DMS79 (cell line): ENCODE measurements around the gene PDGFC.
A peak's percentile ranks its signal among the peaks of the same experiment; 100 is the strongest.

Experiments
- DNase-seq: peaks from one replicate; lab custom pipeline; 2025; lab: John Stamatoyannopoulos, UW

PDGFC gene

DNA sequence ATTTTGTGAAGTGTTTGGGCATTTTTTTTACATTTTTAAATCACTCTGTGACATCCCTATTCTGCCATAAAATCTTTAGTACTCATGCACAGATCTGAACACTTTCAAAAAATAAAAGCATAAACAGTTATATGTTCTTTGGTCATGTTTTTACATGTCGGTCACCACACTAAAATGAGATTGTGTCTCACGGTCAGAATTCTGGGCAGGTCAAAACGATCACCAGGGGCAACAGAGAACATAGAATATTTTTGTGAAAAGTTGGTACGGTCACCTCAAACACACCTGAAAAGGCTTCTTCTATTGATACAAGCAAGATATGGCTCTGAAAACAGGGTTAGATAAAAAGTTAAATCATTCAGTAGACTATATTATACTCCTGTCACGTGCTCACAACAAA lies 189.1 kb downstream of the PDGFC start:
- DNase-seq, result no peak

DNA sequence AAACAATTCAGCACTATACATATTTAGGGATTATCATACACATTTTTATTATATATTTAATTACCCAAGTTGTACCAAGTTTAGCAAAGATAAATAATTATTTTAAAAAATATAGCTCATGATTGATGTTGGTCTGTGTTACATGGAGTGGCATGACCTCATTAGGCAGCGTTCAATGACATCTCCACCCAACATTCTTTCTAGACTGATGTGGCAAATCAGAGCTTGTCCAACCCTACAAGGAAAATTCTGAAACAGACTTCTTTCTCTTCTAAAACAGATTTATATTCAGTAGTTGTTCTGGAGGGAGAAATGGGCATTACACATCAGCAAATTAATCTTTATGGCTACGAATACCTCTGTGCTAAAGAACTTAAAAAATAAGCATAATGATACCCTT lies 189.7 kb downstream of the PDGFC start:
- no peak for DNase-seq

DNA sequence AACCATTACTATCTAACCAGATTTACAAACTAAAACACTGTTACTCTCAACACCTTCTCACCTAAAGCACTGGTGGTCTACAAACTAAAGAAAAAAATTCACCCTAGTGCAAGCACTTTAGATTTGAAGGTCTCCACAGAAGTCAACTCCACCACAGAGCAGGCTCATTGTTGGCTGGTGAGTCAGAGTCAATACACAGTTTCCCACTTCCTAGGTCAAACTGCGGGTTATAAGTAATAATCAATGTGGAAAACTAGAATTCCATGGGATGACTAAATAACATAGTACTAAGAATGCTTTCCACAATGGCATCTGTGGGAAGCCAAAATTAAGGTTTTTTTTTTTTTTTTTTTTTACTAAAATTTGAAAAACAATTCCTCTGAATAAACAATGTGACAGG lies 191.8 kb downstream of the PDGFC start:
- DNase-seq, result no peak

DNA sequence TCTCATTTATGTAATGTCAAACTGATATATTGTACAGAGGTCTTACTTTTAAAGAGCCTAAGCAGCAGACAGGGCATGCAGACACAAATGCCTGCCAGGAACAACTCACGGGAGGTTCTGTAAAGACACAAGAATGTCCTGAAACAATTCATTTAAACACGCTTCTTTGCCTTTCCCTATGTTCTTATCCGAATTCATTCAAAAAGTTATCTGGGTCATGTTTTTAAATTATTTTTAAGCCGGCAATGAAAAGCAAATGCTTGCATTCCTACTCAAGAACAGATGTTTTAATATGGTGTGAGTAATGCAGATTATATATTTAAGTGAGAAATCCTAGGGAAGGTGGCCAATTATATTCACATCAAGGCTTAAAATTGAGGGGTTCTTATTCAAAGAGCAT lies 192.6 kb downstream of the PDGFC start:
- DNase-seq, result no peak

DNA sequence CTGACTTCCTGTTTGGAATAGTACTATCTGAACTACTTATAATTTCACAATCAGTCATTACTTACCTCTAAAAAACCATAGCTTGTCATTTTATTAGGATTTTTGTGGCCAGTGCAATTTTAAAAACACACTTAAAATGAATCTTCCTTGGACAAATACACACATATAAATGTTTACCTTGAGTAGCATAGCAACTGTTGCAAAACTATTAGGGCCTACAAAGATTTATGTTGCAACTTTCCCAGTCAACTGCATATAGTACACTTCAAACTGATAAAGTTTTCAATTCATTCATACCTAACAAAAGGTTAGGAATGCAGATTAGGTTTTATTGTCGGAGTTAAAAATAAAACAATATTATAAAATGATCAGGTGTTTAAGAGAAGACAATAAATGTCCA lies 193.0 kb downstream of the PDGFC start:
- DNase-seq, result no peak

DNA sequence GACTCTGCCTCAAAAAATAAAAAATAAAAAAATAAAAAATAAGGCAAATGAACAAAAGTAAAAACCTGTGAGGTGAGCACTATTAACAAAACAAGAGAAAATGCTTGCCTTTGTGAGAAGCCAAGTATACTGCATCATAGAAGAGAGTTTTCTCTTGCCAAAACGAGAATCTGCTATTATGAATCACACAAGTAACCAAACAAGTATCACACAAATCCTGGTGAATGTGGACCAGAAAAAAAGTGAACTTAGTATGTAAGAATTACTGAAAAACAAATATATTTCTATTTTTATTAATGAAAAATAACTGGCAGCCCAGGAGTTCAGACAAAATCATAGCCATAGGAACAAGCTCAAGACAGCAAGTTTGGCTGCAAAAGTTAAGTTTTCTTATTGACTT lies 193.5 kb downstream of the PDGFC start:
- DNase-seq, result no peak

DNA sequence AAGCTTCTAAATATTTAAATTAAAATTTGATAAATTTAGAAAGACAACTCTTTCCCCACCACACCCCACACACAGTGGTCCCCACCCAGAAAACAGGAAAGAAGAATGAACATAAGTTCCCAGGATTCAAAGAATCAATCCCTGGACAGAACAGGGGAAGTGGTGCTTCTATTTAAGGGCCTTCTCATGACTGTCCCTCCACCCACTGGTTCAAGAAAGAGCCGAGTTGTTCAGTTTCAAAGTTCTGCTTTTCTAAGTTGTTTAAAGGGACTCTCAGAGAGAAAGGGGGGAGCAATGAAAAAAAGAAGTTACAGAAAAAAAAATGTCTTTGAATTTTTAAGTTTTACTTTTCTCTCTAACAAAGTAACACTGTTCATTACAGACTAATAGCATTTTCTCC lies 195.8 kb downstream of the PDGFC start:
- no peak for DNase-seq

DNA sequence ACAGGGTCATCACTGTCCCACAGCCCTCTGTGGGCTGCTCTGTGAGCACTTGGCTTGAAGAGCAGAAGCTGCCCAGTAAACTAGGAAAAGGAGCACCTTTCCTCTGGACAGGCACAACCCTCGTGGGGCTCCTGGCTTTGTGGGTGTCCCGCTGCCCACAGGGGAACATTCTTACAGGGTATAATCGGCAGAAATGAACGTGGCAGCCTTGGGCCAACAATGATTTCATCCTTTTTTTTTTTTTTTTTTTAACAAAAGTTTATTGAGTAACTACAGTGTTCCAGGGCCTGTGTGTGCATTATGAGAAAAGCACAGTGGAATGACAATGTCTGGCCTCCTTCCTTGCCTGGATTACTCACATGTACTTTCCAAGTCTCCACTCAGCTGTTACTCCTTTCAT lies 197.2 kb downstream of the PDGFC start:
- DNase-seq, result no peak

DNA sequence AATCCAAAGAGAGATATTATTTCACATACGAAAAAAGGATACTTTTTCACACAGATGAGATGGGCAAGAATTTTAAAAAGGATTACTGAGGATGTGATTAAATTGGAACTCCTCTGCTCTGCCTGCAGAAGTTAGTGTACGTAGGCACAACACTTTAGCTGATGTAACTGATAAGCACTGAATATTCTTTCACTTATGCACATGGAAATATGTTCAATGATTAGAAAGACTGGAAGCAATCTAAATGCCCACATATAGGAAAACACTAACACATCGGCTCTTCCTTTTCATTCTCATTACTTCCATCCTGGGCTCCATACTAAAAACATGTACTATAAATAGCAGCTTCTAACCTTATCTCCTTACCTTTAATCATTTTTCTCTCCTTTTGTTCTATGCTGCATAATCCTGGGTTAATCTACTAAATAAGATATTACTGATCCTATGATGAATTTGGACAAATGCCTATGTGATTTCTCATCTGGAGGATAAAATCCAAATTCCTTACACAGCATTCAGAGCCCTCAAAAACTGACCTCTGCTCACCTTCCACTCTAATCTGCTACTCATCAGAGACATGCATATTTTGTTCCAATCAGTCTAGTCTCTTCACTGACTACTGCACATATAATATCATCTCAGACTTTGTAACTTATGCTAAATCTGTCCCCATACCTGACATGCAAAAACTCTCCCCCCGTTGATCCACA lies 197.8 kb downstream of the PDGFC start:
- DNase-seq, result no peak

DNA sequence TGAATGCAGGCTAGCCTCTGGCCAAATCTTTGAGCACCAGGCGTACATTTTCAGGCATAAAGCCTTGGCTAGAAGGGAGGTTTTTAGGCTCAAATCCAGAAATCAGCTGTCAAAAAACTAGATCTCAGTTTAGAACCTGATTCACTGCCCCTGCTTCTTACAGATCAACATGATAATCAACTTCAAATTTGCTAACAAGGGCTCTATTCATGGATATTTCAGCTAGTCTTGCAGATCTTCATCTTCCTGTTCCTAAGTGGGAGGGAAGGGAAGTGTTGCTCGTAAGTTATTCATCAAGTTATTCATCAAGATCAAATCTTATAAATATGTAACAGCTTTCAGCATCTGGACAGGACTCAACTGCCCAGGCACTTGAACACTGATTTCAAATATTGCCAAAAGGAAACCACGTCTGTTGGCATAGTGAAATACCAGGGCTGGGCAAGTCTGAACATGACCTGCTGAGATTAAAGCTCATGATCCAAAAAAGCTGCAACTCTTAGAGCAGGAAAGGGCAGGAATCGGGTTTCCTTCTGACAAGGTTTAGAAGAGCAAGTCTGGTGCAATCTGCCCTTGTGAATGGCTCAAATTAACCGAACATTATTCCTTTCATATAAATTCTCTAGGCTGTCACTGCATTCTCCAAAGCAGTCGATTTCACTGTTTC lies 200.3 kb downstream of the PDGFC start:
- DNase-seq, result peak; percentile 80

DNA sequence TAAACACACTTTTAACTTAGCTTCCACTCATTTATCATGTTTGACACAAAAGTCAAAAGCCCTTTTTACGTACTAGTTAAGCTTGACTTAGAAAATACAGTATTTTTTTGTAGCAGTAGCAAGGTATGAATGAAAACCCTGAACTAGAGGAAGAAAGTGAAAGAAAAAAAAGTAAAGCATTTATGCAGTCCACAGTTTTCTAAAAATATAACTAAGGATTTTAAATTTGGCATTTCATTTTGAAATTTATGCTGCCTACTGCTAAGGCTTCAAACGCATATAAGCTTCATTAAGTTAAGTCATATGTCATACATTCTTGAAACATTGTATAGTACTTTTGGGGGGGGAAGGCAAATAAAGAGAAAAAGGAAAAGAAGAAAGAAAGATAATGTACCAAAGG lies 201.5 kb downstream of the PDGFC start:
- no peak for DNase-seq

DNA sequence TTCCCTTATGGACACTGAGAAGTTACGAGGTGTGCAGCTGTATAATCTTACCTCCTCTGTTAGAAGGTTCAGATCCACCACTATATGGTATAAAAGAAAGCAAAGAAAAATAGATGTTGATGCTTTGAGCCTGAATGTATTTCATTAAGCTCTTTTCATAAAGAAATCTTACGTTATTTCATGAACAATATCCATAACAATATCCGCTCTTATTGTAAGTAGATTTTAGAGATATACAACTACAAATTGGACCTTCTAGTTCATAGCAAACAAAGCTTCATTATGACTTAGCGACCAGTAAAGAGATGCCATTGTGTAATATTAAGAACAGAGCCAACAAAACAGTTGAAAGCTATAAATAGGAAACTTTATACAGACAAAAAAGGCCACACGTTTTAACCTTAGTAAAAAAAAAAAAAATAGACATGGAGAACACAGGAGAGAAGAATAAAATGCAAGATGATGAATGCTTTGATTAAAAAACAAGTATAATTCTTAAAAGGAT lies 203.6 kb downstream of the PDGFC start:
- DNase-seq, result no peak

DNA sequence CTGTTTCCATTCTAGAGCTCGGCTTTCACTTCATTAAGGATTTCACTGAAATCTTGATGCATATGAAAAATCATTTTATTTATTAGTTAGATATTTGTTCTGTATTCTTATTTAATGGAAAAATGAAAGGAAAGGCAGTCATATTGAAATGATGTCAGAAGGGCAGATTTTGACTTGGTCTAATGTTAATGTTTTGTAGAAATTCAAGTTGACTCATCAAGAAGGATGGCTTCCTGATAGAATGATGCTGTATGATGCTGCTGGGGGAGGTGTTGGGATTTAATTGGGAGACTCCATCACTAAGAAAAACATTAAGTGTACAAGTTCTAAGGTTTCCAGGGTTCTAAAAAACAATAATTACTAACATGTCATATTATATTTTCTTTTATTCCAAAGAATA lies 204.8 kb downstream of the PDGFC start:
- no peak for DNase-seq

DNA sequence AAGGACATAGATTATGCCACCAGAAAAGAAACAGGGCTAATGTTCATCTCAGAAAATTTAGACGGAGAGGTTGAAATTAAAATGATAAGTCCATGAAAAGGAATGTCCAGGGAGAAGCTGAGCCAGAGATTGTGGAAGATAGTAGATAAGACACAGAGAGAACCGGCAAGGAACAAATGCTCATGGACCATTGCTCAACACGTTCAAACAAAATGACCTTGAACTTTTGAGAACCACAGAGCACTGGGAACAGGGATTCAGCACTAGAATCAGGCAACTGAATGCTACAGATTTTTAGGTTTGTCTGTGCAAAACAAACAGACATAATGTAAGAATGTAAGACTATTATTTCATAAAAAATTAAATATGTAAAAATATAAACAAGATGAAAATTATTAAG lies 206.3 kb downstream of the PDGFC start:
- no peak for DNase-seq

DNA sequence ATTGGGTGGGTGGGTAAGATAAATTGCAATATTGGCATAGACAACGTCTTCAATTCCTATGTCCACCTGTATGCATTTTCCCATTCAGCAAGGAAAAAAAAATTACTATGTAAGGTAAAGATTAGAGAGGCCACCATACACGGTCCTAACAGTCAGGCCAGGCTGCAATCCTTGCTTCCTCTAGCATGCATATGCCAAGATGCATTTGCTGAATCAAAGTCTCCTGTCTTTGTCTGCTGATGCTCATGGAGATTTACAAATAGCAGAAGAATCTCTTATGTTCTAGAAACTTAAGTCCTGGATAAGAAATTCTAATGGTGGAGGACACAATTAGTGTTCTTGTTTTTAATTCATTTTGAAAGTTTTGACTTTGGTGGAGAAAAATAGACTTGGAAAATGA lies 206.8 kb downstream of the PDGFC start:
- no peak for DNase-seq

DNA sequence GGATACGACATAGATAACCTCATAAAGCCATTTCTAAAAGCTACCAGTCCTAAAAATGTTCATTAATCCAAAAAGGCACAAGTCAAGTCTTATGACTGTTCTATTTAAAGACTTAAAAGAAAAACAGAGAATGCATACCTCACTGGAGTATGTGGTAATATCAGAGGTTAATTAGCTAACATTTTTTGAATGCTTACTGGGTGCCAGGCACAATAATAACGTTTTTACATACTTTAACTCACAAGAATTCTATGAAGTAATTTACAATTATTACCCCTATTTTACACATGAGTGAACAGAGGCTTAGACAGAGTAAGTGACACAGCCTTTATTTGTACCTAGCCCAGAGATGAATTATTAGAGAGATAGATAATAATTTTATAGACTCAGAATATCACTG lies 207.5 kb downstream of the PDGFC start:
- no peak for DNase-seq

DNA sequence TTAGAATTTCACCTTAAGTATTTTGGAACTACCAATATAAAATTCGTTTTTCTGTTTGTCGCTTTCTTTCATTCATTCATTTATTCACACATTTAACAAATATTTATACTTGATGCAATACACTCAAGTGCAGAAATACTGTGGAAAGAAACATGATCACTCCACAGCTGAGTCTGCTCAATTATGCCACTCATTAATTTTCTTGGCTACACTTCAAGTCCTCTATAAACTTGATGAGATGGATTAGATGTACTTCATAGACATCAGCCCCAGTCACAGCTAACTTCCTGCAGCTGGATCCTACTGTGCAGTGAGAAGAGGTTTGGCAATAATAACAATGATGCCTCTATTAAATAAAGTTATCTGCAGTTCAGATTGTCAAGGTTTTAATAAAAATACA lies 208.1 kb downstream of the PDGFC start:
- DNase-seq, result peak; percentile 79

DNA sequence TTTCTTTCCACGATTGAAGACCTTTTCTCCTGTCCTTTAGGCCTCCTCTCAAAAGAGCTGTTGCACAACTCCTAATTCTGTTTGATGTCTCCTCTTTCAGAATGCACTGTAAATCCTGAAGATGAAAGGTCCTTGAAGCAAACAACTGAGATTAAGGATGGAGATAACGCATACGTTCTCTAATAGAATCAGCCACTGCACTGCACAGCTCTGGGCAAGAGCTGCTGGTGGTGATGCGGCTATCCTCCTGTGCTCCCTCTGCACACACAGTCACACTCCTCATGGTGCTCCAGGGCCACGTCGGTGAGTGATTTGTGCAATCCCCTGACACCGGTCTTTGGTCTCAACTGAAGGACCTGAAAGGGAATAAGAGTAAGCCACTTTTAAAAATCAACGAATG lies 208.7 kb downstream of the PDGFC start:
- peak; percentile 61 for DNase-seq

DNA sequence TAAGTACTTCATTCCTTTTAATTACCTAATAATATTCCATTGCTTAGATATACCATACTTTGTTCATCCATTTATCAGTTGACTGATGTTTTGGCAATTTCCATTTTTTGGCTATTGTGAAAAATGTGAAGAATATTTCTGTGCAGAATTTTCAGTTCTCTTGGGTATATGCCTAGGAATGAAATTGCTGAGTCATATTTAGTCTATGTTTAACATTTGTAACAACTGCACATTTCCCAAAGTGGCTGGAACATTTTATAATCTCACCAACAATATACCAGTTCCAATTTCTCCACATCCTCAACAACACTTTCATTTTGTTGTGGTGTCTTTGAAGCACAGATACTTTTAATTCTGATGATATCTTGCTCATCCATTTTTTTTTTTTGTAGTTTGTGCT lies 215.5 kb downstream of the PDGFC start:
- no peak for DNase-seq

DNA sequence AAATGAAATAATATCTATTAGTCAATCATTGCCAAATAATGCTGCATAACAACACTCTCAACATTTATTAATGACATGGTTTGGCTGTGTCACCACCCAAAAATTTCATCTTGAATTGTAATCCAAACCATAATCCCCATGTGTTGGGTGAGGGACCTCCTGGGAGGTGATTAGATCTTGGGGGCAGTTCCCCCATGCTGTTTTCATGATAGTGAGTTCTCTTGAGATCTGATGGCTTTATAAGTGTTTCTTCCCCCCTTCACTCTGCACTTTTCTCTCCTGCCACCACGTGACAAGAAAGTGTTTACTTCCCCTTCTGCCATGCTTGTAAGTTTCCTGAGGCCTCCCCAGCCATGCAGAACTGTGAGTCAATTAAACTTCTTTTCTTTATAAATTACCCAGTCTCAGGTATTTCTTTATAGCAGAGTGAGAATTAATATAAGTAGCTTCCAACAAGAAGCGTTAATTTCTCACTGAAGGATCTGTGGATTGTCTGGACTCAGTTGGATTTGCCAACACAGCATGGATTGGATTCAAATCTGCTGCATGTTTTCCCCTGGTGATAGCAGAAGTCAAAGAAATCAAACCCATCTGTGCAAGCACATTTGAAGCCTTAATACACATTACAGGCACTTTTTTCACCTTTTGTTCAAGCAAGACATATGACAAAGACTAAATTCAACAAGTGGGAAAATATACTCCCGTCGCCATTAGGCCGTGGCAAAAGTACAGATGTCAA lies 216.6 kb downstream of the PDGFC start:
- no peak for DNase-seq

DNA sequence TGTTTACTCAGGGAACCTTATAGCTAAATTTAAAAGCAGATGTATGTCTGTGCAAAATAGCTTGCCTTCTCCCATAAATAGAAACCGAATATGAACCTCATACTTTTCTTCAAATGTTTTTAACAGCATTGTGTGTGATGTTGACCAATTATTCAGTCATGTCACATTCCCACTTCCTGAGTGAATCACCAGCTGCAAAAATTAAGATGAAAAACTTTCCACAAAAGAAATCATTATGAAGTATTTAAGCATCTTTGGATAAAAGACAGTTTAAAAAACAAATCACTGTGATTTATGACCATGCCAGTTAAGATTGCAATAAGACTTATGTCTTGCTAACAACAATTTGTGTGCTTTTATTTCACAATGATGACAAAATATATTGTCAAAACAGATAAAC lies 220.1 kb downstream of the PDGFC start:
- no peak for DNase-seq

DNA sequence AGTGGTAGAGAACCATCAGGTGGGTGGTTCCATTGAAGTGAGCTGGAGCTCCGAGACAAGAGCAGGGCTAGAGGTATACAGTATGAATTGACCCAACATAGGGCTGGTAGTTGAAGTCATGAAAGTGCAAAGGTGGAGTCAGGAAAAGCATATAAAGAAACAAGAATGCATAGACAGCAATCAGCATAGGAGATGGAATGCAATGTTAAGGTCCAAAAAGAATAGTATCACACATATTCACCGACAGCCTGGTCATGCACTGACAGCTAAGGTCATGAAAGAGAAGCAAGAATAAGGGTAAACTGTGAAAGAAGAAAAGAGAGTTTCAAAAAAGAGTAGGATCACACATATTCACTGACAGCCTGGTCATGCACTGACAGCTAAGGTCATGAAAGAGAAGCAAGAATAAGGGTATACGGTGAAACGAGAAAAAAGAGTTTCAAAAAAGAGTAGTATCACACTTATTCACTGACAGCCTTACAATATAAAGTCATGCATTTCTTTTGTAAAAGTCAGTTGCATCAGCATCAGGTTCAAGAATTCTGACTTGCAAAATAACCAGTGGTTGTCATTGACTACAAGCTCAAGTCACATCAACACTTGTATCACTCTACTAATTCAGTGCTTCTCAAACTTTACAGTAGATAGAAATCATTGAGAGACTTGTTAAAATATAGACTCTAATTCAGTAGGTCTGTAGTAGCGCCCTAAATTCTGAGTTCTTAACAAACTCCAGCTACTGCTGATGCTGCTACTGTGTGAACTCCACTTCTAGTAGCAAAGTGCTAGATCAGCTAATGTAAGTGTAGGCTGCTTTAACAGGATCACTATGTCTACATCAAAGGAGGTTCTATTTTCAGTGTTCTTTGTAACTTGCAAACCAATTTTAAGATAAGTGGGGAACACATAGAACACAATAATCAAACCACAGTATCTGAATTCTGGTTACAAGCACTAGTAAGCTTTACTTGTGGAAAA lies 221.9 kb downstream of the PDGFC start:
- DNase-seq, result no peak
